ENCODE measurements around the gene ADRA2C. TPM values are rescaled to one million over a fixed set of nuclear protein-coding genes. Genes with fewer than 3 reads are reported as not detected.

Gene ADRA2C
- total RNA-seq, 4 donors from 2014 or later = 3.2 to 13.3 (median 10.0) TPM

GRCh38 chr4:3756343-3757059, 9.7 kb upstream of the ADRA2C start:
- ATAC-seq (ENCODE audit: low FRiP score) = no peak
- no peak for DNase-seq (ENCODE audit: low spot score)
- no peak for TF ChIP-seq CTCF (IDR thresholded peaks at IDR 0.05)

GRCh38 chr4:3759236-3759635, 6.9 kb upstream of the ADRA2C start:
- TF ChIP-seq CTCF (IDR thresholded peaks at IDR 0.05) = no peak
- no peak for DNase-seq (ENCODE audit: low spot score)
- ATAC-seq (ENCODE audit: low FRiP score) = no peak

- no peak for ATAC-seq (ENCODE audit: low FRiP score)
- TF ChIP-seq CTCF (IDR thresholded peaks at IDR 0.05) = no peak
- DNase-seq (ENCODE audit: low spot score) = no peak
These were observed 5.8 kb upstream of the ADRA2C start for GRCh38 chr4:3760346-3760745.

- no peak for TF ChIP-seq CTCF (IDR thresholded peaks at IDR 0.05)
- DNase-seq (ENCODE audit: low spot score) (no peak), ATAC-seq (ENCODE audit: low FRiP score) (no peak)
These were observed 5.3 kb upstream of the ADRA2C start for GRCh38 chr4:3760841-3761240.

- DNase-seq (ENCODE audit: low spot score) (no peak), ATAC-seq (ENCODE audit: low FRiP score) (no peak)
- TF ChIP-seq CTCF (IDR thresholded peaks at IDR 0.05) = no peak
These were observed 3.9 kb upstream of the ADRA2C start for GRCh38 chr4:3762264-3762663.

- ATAC-seq (ENCODE audit: low FRiP score) = no peak
- no peak for DNase-seq (ENCODE audit: low spot score)
- no peak for TF ChIP-seq CTCF (IDR thresholded peaks at IDR 0.05)
These were observed 3.2 kb upstream of the ADRA2C start for GRCh38 chr4:3762753-3763549.

Data from omental fat pad (tissue), 4 donors.